NCI-H1105 (cell line): ENCODE measurements around the gene TUBA4A.
"Not testable (repeated sequence)": the region's sequence is repeated elsewhere in the genome, so short reads cannot be mapped to it uniquely, and the experiment has no call there.

Experiments used
- DNase-seq: peaks from one replicate; lab custom pipeline; 2025; lab: John Stamatoyannopoulos, UW

The TUBA4A gene

GRCh38 chr2:219210196-219210885, 43.4 kb downstream of the TUBA4A start:
- DNase-seq, result no peak

- DNase-seq, result no peak
Observed at GRCh38 chr2:219209236-219210195, 44.2 kb downstream of the TUBA4A start.

- peak; percentile 19 for DNase-seq
Observed at GRCh38 chr2:219207884-219208740, 45.6 kb downstream of the TUBA4A start.

- DNase-seq, result no peak
Observed at GRCh38 chr2:219207134-219207883, 46.4 kb downstream of the TUBA4A start.

- peak; percentile 89 for DNase-seq
Observed at GRCh38 chr2:219206328-219207133, 47.2 kb downstream of the TUBA4A start, which contains the start of gene ZFAND2B. ZFAND2B (plus strand) TSS chr2:219206782; CDS start chr2:219206988, 206 bp downstream.

- no peak for DNase-seq
Observed at GRCh38 chr2:219205981-219206327, 47.8 kb downstream of the TUBA4A start.

GRCh38 chr2:219205165-219205538, 48.6 kb downstream of the TUBA4A start:
- no peak for DNase-seq

- no peak for DNase-seq
Observed at GRCh38 chr2:219204425-219205164, 49.1 kb downstream of the TUBA4A start.

GRCh38 chr2:219201331-219201730, 52.4 kb downstream of the TUBA4A start:
- not testable (repeated sequence) for DNase-seq

GRCh38 chr2:219200502-219201326, 53.0 kb downstream of the TUBA4A start:
- not testable (repeated sequence) for DNase-seq
